OCI-LY7 (cell line): ENCODE data around the gene FBXO33. TPM values are rescaled to one million over a fixed set of nuclear protein-coding genes. Genes with fewer than 3 reads are reported as not detected.

Experiments used
- BruUV-seq: library from RNA; stranded (reverse); fragments of 400-500 nt; replicated peaks from 2 replicates; lab custom pipeline; 2021; lab: Mats Ljungman, UMichigan
- CTCF ChIA-PET: fragments of 300-600 bp; sonication (Branson Sonifier 250); formaldehyde crosslinking; loops from one replicate; lab custom pipeline; 2022; ENCODE audit warnings: antibody characterized with exemption; ENCODE audit not compliant: unreplicated experiment; lab: Charles Lee
- POLR2A ChIA-PET: fragments of 300-600 bp; sonication (Branson Sonifier 250); formaldehyde crosslinking; loops from one replicate; lab custom pipeline; 2022; ENCODE audit warnings: antibody characterized with exemption; lab: Charles Lee
- DNase-seq: peaks from one replicate; pipeline ENCODE4 v3.0.0-alpha.2; 2015; ENCODE audit warnings: low spot score
- H2AFZ ChIP-seq: fragments of 200-600 bp; sonication (generic), shearing (Covaris generic); 2 replicates; pipeline ENCODE4 v1.6.1; 2014; ENCODE audit warnings: mild to moderate bottlenecking, antibody characterized with exemption, low read length, moderate library complexity
- H3K27ac ChIP-seq: fragments of 200-600 bp; sonication (generic); 2 replicates; pipeline ENCODE4 v1.5.1; 2014; ENCODE audit warnings: mixed run types, low read depth, mild to moderate bottlenecking, moderate library complexity, low read length, inconsistent platforms; ENCODE audit not compliant: poor library complexity, severe bottlenecking
- H3K36me3 ChIP-seq: fragments of 200-600 bp; sonication (generic); 2 replicates; pipeline ENCODE4 v1.6.1; 2014; ENCODE audit warnings: mild to moderate bottlenecking, antibody characterized with exemption, low read length, moderate library complexity, mixed read lengths; ENCODE audit not compliant: insufficient read depth
- H3K4me1 ChIP-seq: fragments of 200-600 bp; sonication (generic); 2 replicates; pipeline ENCODE4 v1.5.1; 2014; ENCODE audit warnings: mild to moderate bottlenecking, low read length; ENCODE audit not compliant: insufficient read depth, poor library complexity, severe bottlenecking
- H3K4me2 ChIP-seq: fragments of 200-600 bp; sonication (generic); 2 replicates; pipeline ENCODE4 v1.6.1; 2014; ENCODE audit warnings: mild to moderate bottlenecking, low read length
- H3K4me3 ChIP-seq: fragments of 200-600 bp; sonication (generic); 2 replicates; pipeline ENCODE4 v1.5.1; 2014; ENCODE audit warnings: mild to moderate bottlenecking, low read depth, low read length; ENCODE audit not compliant: poor library complexity, severe bottlenecking
- H3K79me2 ChIP-seq: fragments of 200-600 bp; sonication (generic); 2 replicates; pipeline ENCODE4 v1.6.1; 2016; ENCODE audit warnings: low read depth, mild to moderate bottlenecking, low read length, moderate library complexity, mixed read lengths; ENCODE audit not compliant: insufficient read depth
- H3K9me2 ChIP-seq: fragments of 200-600 bp; sonication (generic); 2 replicates; pipeline ENCODE4 v1.6.1; 2016; ENCODE audit warnings: mild to moderate bottlenecking, low read length, mixed read lengths; ENCODE audit not compliant: insufficient read depth
- H3K9me3 ChIP-seq: fragments of 200-600 bp; sonication (generic); 2 replicates; pipeline ENCODE4 v1.6.1; 2014; ENCODE audit warnings: mild to moderate bottlenecking, mixed run types, low read length, mixed read lengths
- H4K20me1 ChIP-seq: fragments of 200-600 bp; sonication (generic); 2 replicates; pipeline ENCODE4 v1.6.1; 2014; ENCODE audit warnings: mild to moderate bottlenecking, antibody characterized with exemption, low read length, moderate library complexity, mixed read lengths; ENCODE audit not compliant: insufficient read depth
- CTCF ChIP-seq: fragments of 200-600 bp; sonication (generic); conservative IDR thresholded peaks from 2 replicates; pipeline ENCODE4 v1.5.1; 2014; ENCODE audit warnings: mild to moderate bottlenecking, antibody characterized with exemption, low read length, moderate library complexity, mixed read lengths
- EZH2phosphoT487 ChIP-seq: fragments of 200-600 bp; sonication (generic); IDR thresholded peaks from 2 replicates; pipeline ENCODE4 v1.6.1; 2018; ENCODE audit warnings: low read depth, borderline replicate concordance, mild to moderate bottlenecking, mixed run types, antibody characterized with exemption, low read length, moderate library complexity, mixed read lengths
- intact Hi-C: fragments of 100-400 bp; cut with micrococcal nuclease; formaldehyde crosslinking; loops from one replicate; pipeline ENCODE4 v1.10.0; 2022; ENCODE audit not compliant: unreplicated experiment
- total RNA-seq, 2 experiments: library from RNA; depleted of rRNA in 1 of 2; stranded (reverse); fragments of >200 nt in 1 of 2; shearing (Covaris generic) in 1 of 2; gene quantifications; 2 replicates each; pipeline ENCODE4 v1.2.3, GENCODE V29; 2014 to 2022

The FBXO33 gene
- total RNA-seq, 2 experiments from 2014 or later = 14.2 to 16.6 TPM

- Histone ChIP-seq H3K79me2 (peaks cover 45% of the 10 kb centered on the region), H3K4me3 (peak overlapping the region; percentile 74), H3K27ac (peak overlapping the region; percentile 91), H3K9me3 (no peaks in the 10 kb centered on the region), H4K20me1 (peaks cover 21% of the 10 kb centered on the region), H3K9me2 (no peaks in the 10 kb centered on the region), H3K4me2 (peak overlapping the region; percentile 87), H3K36me3 (no peaks in the 10 kb centered on the region), H2AFZ (peak overlapping the region; percentile 90), H3K4me1 (peaks cover 33% of the 10 kb centered on the region)
- intact Hi-C loops = loop anchor here (1.0 to 5.0 kb wide), 4 partner anchors 166 to 330 kb away; partner anchors contain the start of genes MIA2, PNN and SEC23A
- DNase-seq = peak; percentile 83
- ChIA-PET CTCF (interaction anchor here (0.5 to 0.9 kb wide), 2 partner anchors 28 to 330 kb away, joined by 4 read pairs; partner anchors contain the start of gene SEC23A), POLR2A (interaction anchor here (0.6 to 4.7 kb wide), 12 partner anchors 9 to 1855 kb away, joined by 3 to 35 read pairs (median 6); partner anchors contain the start of genes GEMIN2 and SEC23A)
- BruUV-seq = TSS peak; percentile 84
- TF ChIP-seq CTCF = peak; percentile 43; the same call in 1 of the 2 replicates
- TF ChIP-seq EZH2phosphoT487 = no peak
Observed at GRCh38 chr14:39432619-39433451, 602 bp upstream of the FBXO33 start.

GRCh38 chr14:39431416-39432178 lies 636 bp downstream of the FBXO33 start:
- H2AFZ ChIP-seq = peak overlapping the region; percentile 31; the same call in 1 of the 2 replicates
- no peaks in the 10 kb centered on the region for H3K9me3 ChIP-seq
- peak; percentile 72 for DNase-seq
- peak overlapping the region; percentile 90 for H3K4me3 ChIP-seq
- TF ChIP-seq CTCF = no peak
- H3K79me2 ChIP-seq = peaks cover 57% of the 10 kb centered on the region
- no peaks in the 10 kb centered on the region for H3K9me2 ChIP-seq
- H3K27ac ChIP-seq = peak overlapping the region; percentile 82
- peaks cover 35% of the 10 kb centered on the region for H3K4me1 ChIP-seq
- intact Hi-C loops = loop anchor here (1.0 to 5.0 kb wide), 4 partner anchors 164 to 329 kb away; partner anchors contain the start of genes MIA2, PNN and SEC23A
- H3K36me3 ChIP-seq = no peaks in the 10 kb centered on the region
- peak overlapping the region; percentile 96 for H3K4me2 ChIP-seq
- peaks cover 21% of the 10 kb centered on the region for H4K20me1 ChIP-seq
- no TSS peak for BruUV-seq
- CTCF ChIA-PET = interaction anchor here (0.7 kb wide), 1 partner anchor 164 kb away, joined by 4 read pairs; no protein-coding TSS in a partner anchor
- POLR2A ChIA-PET = interaction anchor here (0.6 to 4.7 kb wide), 8 partner anchors 8 to 758 kb away, joined by 3 to 35 read pairs (median 7); partner anchors contain the start of genes GEMIN2 and SEC23A
